GM12864 (cell line): ENCODE results near the gene CPEB4.

ENCODE experiments used
- DNase-seq: peaks from one replicate; pipeline ENCODE4 v3.0.0-alpha.2; 2011; ENCODE audit warnings: low read depth
- H3K4me3 ChIP-seq: 2 replicates; pipeline ENCODE4 v1.5.1; 2011; ENCODE audit warnings: mild to moderate bottlenecking, low read depth, low read length, control low read depth
- TF ChIP-seq, protein P1 (sequence below): IDR thresholded peaks from 2 replicates; pipeline ENCODE4 v1.5.1; 2011; ENCODE audit warnings: low read depth, mild to moderate bottlenecking, moderate library complexity, low read length, control low read depth, inconsistent platforms; ENCODE audit errors: missing control alignments

CPEB4 gene

DNA sequence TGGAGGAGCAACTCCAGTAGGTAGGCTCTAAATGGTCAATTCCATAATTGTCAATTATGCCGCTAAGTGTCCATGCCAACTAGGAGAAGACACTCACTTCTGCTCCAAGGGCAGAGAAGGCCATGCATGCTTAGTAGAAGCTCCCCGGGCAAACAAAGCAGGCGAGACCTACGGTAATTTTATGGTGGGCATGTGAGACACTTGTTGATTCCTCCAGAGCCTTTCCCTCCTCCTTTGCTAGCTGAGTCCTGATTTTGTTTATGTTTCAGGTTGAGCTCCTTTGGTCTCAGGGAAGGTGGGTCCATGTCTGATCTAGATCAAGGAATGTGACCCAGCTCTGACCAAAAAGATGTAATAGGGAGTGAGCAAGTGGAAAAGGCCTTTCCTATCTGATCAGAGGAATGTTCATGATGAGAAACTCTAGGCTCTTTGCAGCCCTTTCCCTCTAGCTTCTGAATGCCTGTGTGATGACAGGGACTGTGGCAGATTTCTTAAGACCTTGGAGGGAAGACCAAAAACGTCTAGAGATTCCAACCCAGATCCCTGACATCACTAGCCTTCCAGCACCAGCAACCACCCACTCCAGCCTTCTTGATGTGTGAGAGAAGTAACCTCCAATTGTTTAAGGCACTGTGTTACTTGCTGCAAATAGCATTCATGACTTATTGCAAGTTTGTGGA lies 7.7 kb upstream of the CPEB4 start:
- DNase-seq = no peak
- no peak overlapping the region for H3K4me3 ChIP-seq
- TF ChIP-seq, protein P1, sequence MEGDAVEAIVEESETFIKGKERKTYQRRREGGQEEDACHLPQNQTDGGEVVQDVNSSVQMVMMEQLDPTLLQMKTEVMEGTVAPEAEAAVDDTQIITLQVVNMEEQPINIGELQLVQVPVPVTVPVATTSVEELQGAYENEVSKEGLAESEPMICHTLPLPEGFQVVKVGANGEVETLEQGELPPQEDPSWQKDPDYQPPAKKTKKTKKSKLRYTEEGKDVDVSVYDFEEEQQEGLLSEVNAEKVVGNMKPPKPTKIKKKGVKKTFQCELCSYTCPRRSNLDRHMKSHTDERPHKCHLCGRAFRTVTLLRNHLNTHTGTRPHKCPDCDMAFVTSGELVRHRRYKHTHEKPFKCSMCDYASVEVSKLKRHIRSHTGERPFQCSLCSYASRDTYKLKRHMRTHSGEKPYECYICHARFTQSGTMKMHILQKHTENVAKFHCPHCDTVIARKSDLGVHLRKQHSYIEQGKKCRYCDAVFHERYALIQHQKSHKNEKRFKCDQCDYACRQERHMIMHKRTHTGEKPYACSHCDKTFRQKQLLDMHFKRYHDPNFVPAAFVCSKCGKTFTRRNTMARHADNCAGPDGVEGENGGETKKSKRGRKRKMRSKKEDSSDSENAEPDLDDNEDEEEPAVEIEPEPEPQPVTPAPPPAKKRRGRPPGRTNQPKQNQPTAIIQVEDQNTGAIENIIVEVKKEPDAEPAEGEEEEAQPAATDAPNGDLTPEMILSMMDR = no peak

DNA sequence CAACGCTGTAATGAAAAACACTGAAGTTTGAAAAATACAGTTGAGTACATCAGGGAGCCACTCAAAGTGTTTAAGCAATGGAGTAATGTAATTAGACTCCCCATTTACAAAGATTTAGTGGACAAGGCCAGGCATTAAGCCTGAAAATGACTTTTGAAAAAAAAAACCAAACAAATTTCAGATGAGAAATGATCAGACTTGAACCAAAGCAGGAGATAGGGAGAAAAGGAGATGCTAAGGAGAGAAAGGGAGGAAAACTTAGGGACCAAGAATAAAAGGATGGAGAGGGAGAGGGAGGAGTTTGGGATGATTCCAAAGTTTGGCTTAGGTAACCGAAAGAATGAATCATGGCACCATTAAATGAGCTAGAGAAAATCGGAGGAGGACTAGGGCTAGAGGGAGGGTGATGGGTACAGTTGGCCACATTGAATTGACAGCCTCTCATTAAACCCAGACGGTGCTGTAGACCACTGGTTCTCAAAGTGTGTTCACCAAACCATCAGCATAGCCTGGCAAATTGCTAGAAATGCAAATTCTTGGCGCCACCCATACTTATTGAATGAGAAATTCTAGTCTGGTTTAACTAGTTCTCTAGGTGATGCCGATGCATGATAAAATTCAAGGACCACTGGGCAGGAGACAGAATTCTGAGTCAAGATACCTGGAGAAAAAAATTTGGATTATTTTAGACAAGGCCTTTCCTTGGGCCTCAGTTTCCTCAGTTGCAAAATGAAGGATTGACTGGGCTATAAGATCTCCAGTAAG lies 6.2 kb upstream of the CPEB4 start:
- no peak overlapping the region for H3K4me3 ChIP-seq
- TF ChIP-seq, protein P1 = no peak
- no peak for DNase-seq

DNA sequence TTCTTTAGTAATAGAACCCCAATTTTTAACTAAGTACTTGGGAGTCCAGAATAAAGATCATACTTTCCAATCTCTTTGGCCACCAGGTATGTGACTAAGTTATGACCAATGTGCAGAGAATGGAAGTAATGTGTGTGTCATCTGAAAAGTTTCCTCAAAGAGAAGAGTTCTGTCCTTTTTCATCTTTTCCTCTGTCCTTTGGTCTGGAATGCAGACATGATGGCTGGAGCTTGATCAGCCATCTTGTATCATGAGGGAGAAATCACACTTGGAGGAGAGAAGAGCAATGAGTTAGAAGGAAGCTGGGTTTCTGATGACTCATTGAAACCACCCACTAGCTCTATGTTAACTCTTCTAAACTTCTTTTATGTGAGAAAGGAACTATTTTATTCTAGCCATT lies 5.5 kb upstream of the CPEB4 start:
- TF ChIP-seq, protein P1 = no peak
- no peak for DNase-seq
- no peak overlapping the region for H3K4me3 ChIP-seq

DNA sequence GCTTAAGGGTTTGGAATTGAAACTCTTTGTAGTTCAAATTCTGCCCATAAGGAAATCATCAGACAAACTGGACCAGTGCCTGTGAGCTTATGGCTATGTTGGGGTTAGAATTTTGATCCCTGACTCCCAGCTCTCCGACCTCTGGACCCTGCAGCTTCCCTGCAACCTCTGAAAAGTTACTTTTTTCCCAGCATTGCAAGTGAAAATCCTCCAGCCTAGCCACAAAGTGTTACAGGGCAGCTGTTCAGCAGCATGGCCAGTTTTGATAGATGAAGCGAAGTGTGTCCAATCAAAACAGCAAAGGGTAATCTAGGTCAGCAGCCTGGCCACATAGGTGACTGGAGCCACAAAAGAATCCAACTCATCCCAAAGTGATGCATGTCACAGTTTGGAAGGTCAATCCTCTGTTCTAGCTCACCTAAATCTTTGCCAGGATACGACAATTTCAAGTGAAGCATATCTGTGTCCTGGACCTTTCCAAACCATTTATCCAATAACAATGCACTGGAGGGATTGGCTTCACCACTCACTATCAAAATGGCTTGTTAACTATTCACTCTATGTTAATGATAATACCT lies 4.7 kb upstream of the CPEB4 start:
- TF ChIP-seq, protein P1 = no peak
- H3K4me3 ChIP-seq = no peak overlapping the region
- no peak for DNase-seq

DNA sequence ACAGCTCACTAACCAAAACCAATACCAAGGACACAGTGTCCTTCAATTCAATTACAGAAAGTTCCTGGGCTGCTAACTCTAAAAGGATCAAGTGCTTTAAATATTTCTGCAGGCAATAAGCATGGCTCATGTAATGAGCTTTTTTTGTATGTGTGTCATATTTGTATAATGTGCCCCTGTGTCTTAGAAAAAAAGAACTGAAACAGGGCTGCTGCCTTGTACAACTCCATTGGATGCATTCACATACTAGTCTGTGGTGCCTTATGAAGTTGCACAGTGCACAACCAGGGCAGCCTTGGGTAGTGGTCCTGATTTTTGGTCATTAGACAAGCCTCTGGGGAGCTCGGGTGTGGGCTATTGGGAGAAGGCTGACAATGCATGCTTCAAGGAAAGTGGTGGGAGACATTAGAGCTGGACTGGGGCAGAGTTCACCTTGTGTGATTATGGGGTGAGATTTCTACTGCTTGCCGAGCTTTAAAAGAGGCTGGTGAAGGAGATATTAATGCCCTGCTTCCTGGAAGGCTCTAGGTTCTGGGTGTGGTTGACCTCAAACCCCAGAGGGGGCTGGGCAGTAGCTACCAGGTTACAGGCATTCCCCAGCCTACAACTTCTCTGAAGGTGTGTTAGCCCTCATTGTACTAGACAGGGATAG lies 3.6 kb upstream of the CPEB4 start:
- no peak overlapping the region for H3K4me3 ChIP-seq
- DNase-seq = peak; percentile 77
- TF ChIP-seq, protein P1 = no peak

DNA sequence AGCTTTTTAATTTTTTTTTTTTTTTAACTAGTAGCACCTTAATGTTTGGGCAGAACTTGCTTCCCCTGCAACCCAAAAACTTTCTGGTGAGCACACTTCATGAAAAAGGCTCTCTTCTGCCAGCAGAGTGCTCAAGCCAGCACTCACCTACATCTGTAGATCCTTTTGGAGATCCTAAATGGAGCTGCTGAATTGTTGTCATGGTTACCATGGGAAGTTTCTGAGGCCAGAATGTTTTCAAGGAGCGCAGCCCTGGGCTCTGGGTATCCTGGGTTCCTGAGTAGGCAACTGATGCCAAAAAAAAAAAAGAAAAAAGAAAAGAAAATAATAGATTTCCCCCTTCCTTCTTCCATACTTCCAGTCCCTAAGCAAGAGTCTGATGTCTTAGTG lies 3.1 kb upstream of the CPEB4 start:
- H3K4me3 ChIP-seq = no peak overlapping the region
- DNase-seq = no peak
- TF ChIP-seq, protein P1 = no peak
